NK-92 (cell line): ENCODE measurements around the gene PCBD1.

Experiments used
- DNase-seq: peaks from one replicate; lab custom pipeline; 2025; ENCODE audit not compliant: unreplicated experiment; lab: John Stamatoyannopoulos, UW

PCBD1 gene

GRCh38 chr10:70903262-70903921 is 15.0 kb upstream of the PCBD1 start:
- no peak for DNase-seq

- no peak for DNase-seq
Observed at GRCh38 chr10:70902661-70903261, 14.4 kb upstream of the PCBD1 start.

GRCh38 chr10:70901276-70901878 is 13.0 kb upstream of the PCBD1 start:
- no peak for DNase-seq

- no peak for DNase-seq
Observed at GRCh38 chr10:70899096-70899495, 10.7 kb upstream of the PCBD1 start.

- DNase-seq, result no peak
Observed at GRCh38 chr10:70898687-70899086, 10.3 kb upstream of the PCBD1 start.

GRCh38 chr10:70896551-70896950 is 8.2 kb upstream of the PCBD1 start:
- DNase-seq, result no peak

- DNase-seq, result no peak
Observed at GRCh38 chr10:70894416-70894815, 6.1 kb upstream of the PCBD1 start.

GRCh38 chr10:70893227-70894006 is 5.1 kb upstream of the PCBD1 start:
- DNase-seq, result no peak

- DNase-seq, result no peak
Observed at GRCh38 chr10:70892631-70893030, 4.3 kb upstream of the PCBD1 start.

GRCh38 chr10:70891627-70892026 is 3.3 kb upstream of the PCBD1 start:
- DNase-seq, result no peak

GRCh38 chr10:70890917-70891431 is 2.6 kb upstream of the PCBD1 start:
- DNase-seq, result no peak

- DNase-seq, result no peak
Observed at GRCh38 chr10:70889291-70889690, 926 bp upstream of the PCBD1 start.

- no peak for DNase-seq
Observed at GRCh38 chr10:70886921-70887665, 1.3 kb downstream of the PCBD1 start.

- DNase-seq, result no peak
Observed at GRCh38 chr10:70885931-70886903, 2.1 kb downstream of the PCBD1 start.

- DNase-seq, result no peak
Observed at GRCh38 chr10:70885481-70885880, 2.9 kb downstream of the PCBD1 start.

- no peak for DNase-seq
Observed at GRCh38 chr10:70884741-70885140, 3.6 kb downstream of the PCBD1 start.

- DNase-seq, result no peak
Observed at GRCh38 chr10:70880077-70880534, 8.3 kb downstream of the PCBD1 start.

- no peak for DNase-seq
Observed at GRCh38 chr10:70879207-70879606, 9.2 kb downstream of the PCBD1 start.

GRCh38 chr10:70874061-70874460 is 14.3 kb downstream of the PCBD1 start:
- DNase-seq, result no peak

- DNase-seq, result no peak
Observed at GRCh38 chr10:70872291-70872690, 16.1 kb downstream of the PCBD1 start.
